Trophoblast cell (in vitro differentiated cells and primary cell): Measurements from ENCODE around the gene SHMT2.

Source experiments
- DNase-seq, 2 donors: peaks; one replicate each; pipeline ENCODE4 v3.0.0-alpha.2; 2016
- H2AFZ ChIP-seq: 2 replicates; pipeline ENCODE4 v1.6.1; 2013; ENCODE audit warnings: low read length, moderate library complexity, mild to moderate bottlenecking; ENCODE audit not compliant: insufficient read depth, poor library complexity
- H2AK5ac ChIP-seq: 2 replicates; pipeline ENCODE4 v1.6.1; 2013; ENCODE audit warnings: mild to moderate bottlenecking, low read length
- H2BK120ac ChIP-seq: 2 replicates; pipeline ENCODE4 v1.6.1; 2013; ENCODE audit warnings: low read length, mild to moderate bottlenecking, moderate library complexity; ENCODE audit not compliant: insufficient read depth, poor library complexity
- H2BK12ac ChIP-seq: 2 replicates; pipeline ENCODE4 v1.6.1; 2013; ENCODE audit warnings: mild to moderate bottlenecking, low read length, moderate library complexity
- H2BK5ac ChIP-seq: 2 replicates; pipeline ENCODE4 v1.6.1; 2013; ENCODE audit warnings: low read length, low read depth, moderate library complexity, mild to moderate bottlenecking; ENCODE audit not compliant: poor library complexity
- H3K14ac ChIP-seq: 2 replicates; pipeline ENCODE4 v1.6.1; 2013; ENCODE audit warnings: mild to moderate bottlenecking, low read length
- H3K18ac ChIP-seq: 2 replicates; pipeline ENCODE4 v1.6.1; 2013; ENCODE audit warnings: mild to moderate bottlenecking, low read length
- H3K23ac ChIP-seq: 2 replicates; pipeline ENCODE4 v1.6.1; 2013; ENCODE audit warnings: low read length
- H3K27ac ChIP-seq: 2 replicates; pipeline ENCODE4 v1.5.1; 2013; ENCODE audit warnings: low read depth, mild to moderate bottlenecking, inconsistent platforms, low read length, moderate library complexity
- H3K27me3 ChIP-seq: 2 replicates; pipeline ENCODE4 v1.6.1; 2013; ENCODE audit warnings: inconsistent platforms, mild to moderate bottlenecking, low read length, moderate library complexity; ENCODE audit not compliant: insufficient read depth
- H3K36me3 ChIP-seq, 2 experiments: 1 replicate in 1 of 2; 2 replicates in 1 of 2; pipeline ENCODE4 v1.6.1; 2013; ENCODE audit warnings: low read length in 2 of 2, mild to moderate bottlenecking in 2 of 2, moderate library complexity in 1 of 2; ENCODE audit not compliant: insufficient read depth in 2 of 2, control insufficient read depth in 1 of 2
- H3K4ac ChIP-seq: 2 replicates; pipeline ENCODE4 v1.6.1; 2013; ENCODE audit warnings: low read depth, mild to moderate bottlenecking, low read length, moderate library complexity
- H3K4me1 ChIP-seq, 2 experiments: 1 replicate in 1 of 2; 2 replicates in 1 of 2; pipeline ENCODE4 v1.6.1; 2013; ENCODE audit warnings: low read length in 2 of 2, mild to moderate bottlenecking in 2 of 2, moderate library complexity in 1 of 2; ENCODE audit not compliant: insufficient read depth in 2 of 2, control insufficient read depth in 1 of 2
- H3K4me2 ChIP-seq: 2 replicates; pipeline ENCODE4 v1.6.1; 2013; ENCODE audit warnings: inconsistent platforms, mild to moderate bottlenecking, low read length, moderate library complexity
- H3K4me3 ChIP-seq: 2 replicates; pipeline ENCODE4 v1.5.1; 2013; ENCODE audit warnings: mild to moderate bottlenecking, low read depth, low read length, inconsistent platforms
- H3K79me1 ChIP-seq: one replicate; pipeline ENCODE4 v1.6.1; 2013; ENCODE audit warnings: low read length
- H3K79me2 ChIP-seq: 2 replicates; pipeline ENCODE4 v1.6.1; 2013; ENCODE audit warnings: low read length, mild to moderate bottlenecking; ENCODE audit not compliant: control insufficient read depth, insufficient read depth, poor library complexity
- H3K9ac ChIP-seq: 2 replicates; pipeline ENCODE4 v1.6.1; 2013; ENCODE audit warnings: mild to moderate bottlenecking, low read length
- H3K9me3 ChIP-seq: 2 replicates; pipeline ENCODE4 v1.6.1; 2013; ENCODE audit warnings: low read depth, mild to moderate bottlenecking, control low read depth, inconsistent platforms, low read length; ENCODE audit not compliant: insufficient read depth
- H4K12ac ChIP-seq: 2 replicates; pipeline ENCODE4 v1.6.1; 2013; ENCODE audit warnings: low read depth, mild to moderate bottlenecking, low read length, moderate library complexity
- H4K8ac ChIP-seq: 2 replicates; pipeline ENCODE4 v1.6.1; 2013; ENCODE audit warnings: low read depth, mild to moderate bottlenecking, low read length, moderate library complexity
- H4K91ac ChIP-seq: one replicate; pipeline ENCODE4 v1.6.1; 2013; ENCODE audit warnings: low read depth, mild to moderate bottlenecking, low read length, moderate library complexity
- WGBS: extraction: QIAGEN DNeasy Blood & Tissue Kit; methylation state at CpG from one replicate; pipeline ENCODE4 v1.1.7; 2013; ENCODE audit warnings: missing lambda C conversion rate; ENCODE audit not compliant: insufficient read length, insufficient coverage; ENCODE audit errors: extremely low coverage; 5-methylcytosine and 5-hydroxymethylcytosine counted together

Gene SHMT2

GRCh38 chr12:57187222-57188089, 42.1 kb upstream of the SHMT2 start:
- no peak overlapping the region for H2AFZ ChIP-seq
- no CpG with 5 or more reads among the region's 21 CpGs for WGBS

GRCh38 chr12:57188090-57188425, 41.5 kb upstream of the SHMT2 start:
- Histone ChIP-seq H3K4ac (no peak overlapping the region), H4K8ac (no peak overlapping the region), H3K18ac (no peak overlapping the region)

More at GRCh38 chr12:57187222-57188089, 42.1 kb upstream of the SHMT2 start:
- Histone ChIP-seq H3K18ac (no peak overlapping the region), H3K23ac (no peak overlapping the region), H2BK120ac (no peak overlapping the region), H3K79me2 (no peaks in the 10 kb centered on the region), H3K4me2 (no peak overlapping the region), H2AK5ac (no peak overlapping the region), H3K9me3 (peaks cover 10% of the 10 kb centered on the region), H3K79me1 (no peaks in the 10 kb centered on the region), H4K91ac (no peak overlapping the region), H2BK5ac (no peak overlapping the region), H3K4me1 (no peaks in the 10 kb centered on the region), H3K36me3 (peaks cover 93 to 94% of the 10 kb centered on the region in 2 experiments), H3K4me3 (no peak overlapping the region), H3K14ac (no peak overlapping the region), H3K9ac (no peak overlapping the region), H4K12ac (no peak overlapping the region), H4K8ac (no peak overlapping the region), H3K27me3 (no peaks in the 10 kb centered on the region), H2BK12ac (no peak overlapping the region), H3K4ac (no peak overlapping the region), H3K27ac (no peak overlapping the region)
- DNase-seq, result no peak

GRCh38 chr12:57190037-57190436, 39.5 kb upstream of the SHMT2 start:
- no peak overlapping the region for H3K4ac ChIP-seq
- H3K79me1 ChIP-seq, result no peaks in the 10 kb centered on the region
- no peaks in the 10 kb centered on the region for H3K4me1 ChIP-seq
- no peak overlapping the region for H3K23ac ChIP-seq
- H3K4me2 ChIP-seq, result no peak overlapping the region
- H3K27ac ChIP-seq, result no peak overlapping the region
- H3K36me3 ChIP-seq, result peaks cover 99 to 100% of the 10 kb centered on the region in 2 experiments
- H4K8ac ChIP-seq, result no peak overlapping the region
- no peak overlapping the region for H4K91ac ChIP-seq
- H3K18ac ChIP-seq, result no peak overlapping the region
- WGBS, result no CpG with 5 or more reads among the region's 6 CpGs
- no peak overlapping the region for H3K9ac ChIP-seq
- no peak overlapping the region for H4K12ac ChIP-seq
- H2AFZ ChIP-seq, result no peak overlapping the region
- H3K4me3 ChIP-seq, result no peak overlapping the region
- H2BK12ac ChIP-seq, result no peak overlapping the region
- no peaks in the 10 kb centered on the region for H3K79me2 ChIP-seq
- no peak overlapping the region for H2BK120ac ChIP-seq
- H2BK5ac ChIP-seq, result no peak overlapping the region
- H3K27me3 ChIP-seq, result no peaks in the 10 kb centered on the region
- no peak for DNase-seq
- peaks cover 9% of the 10 kb centered on the region for H3K9me3 ChIP-seq
- H3K14ac ChIP-seq, result no peak overlapping the region
- no peak overlapping the region for H2AK5ac ChIP-seq

More at GRCh38 chr12:57188090-57188425, 41.5 kb upstream of the SHMT2 start:
- H3K4me2 ChIP-seq, result no peak overlapping the region
- no CpG with 5 or more reads among the region's 8 CpGs for WGBS
- H2BK120ac ChIP-seq, result no peak overlapping the region
- peaks cover 10% of the 10 kb centered on the region for H3K9me3 ChIP-seq
- H3K4me1 ChIP-seq, result no peaks in the 10 kb centered on the region
- H3K4me3 ChIP-seq, result no peak overlapping the region
- H2AK5ac ChIP-seq, result no peak overlapping the region
- H4K91ac ChIP-seq, result no peak overlapping the region
- H3K23ac ChIP-seq, result no peak overlapping the region
- peak; percentile 94 to 97 for DNase-seq
- no peak overlapping the region for H3K9ac ChIP-seq
- H3K79me1 ChIP-seq, result no peaks in the 10 kb centered on the region
- no peaks in the 10 kb centered on the region for H3K79me2 ChIP-seq
- H2AFZ ChIP-seq, result no peak overlapping the region
- H3K27me3 ChIP-seq, result no peaks in the 10 kb centered on the region
- peaks cover 99 to 100% of the 10 kb centered on the region in 2 experiments for H3K36me3 ChIP-seq
- H2BK5ac ChIP-seq, result no peak overlapping the region
- no peak overlapping the region for H3K14ac ChIP-seq
- H3K27ac ChIP-seq, result no peak overlapping the region
- H2BK12ac ChIP-seq, result no peak overlapping the region
- H4K12ac ChIP-seq, result no peak overlapping the region

- H3K4me3 ChIP-seq, result no peak overlapping the region
- peaks cover 9% of the 10 kb centered on the region for H3K9me3 ChIP-seq
- H4K8ac ChIP-seq, result no peak overlapping the region
- no peak overlapping the region for H3K4me2 ChIP-seq
- no peaks in the 10 kb centered on the region for H3K27me3 ChIP-seq
- no peak overlapping the region for H3K18ac ChIP-seq
- H3K36me3 ChIP-seq, result peaks cover 99 to 100% of the 10 kb centered on the region in 2 experiments
- H2BK120ac ChIP-seq, result no peak overlapping the region
- H4K91ac ChIP-seq, result no peak overlapping the region
- WGBS, result no CpG with 5 or more reads among the region's 23 CpGs
- no peaks in the 10 kb centered on the region for H3K79me1 ChIP-seq
- H3K79me2 ChIP-seq, result no peaks in the 10 kb centered on the region
- no peak overlapping the region for H3K27ac ChIP-seq
- H3K23ac ChIP-seq, result no peak overlapping the region
- no peak overlapping the region for H3K9ac ChIP-seq
- H3K4ac ChIP-seq, result no peak overlapping the region
- no peak overlapping the region for H3K14ac ChIP-seq
- no peak overlapping the region for H4K12ac ChIP-seq
- no peak overlapping the region for H2AFZ ChIP-seq
- H2AK5ac ChIP-seq, result no peak overlapping the region
- no peak overlapping the region for H2BK12ac ChIP-seq
- no peak overlapping the region for H2BK5ac ChIP-seq
- DNase-seq, result no peak
- H3K4me1 ChIP-seq, result no peaks in the 10 kb centered on the region
Measured at GRCh38 chr12:57190821-57191220, 38.7 kb upstream of the SHMT2 start.
